Activated naive CD4-positive, alpha-beta T cell treated with anti-CD3 and anti-CD28 coated beads, Interleukin-2, amount 10 ng/mL, durations not matched to agents 7 days and 5 days (primary cell): Measurements from ENCODE around the gene BRD9.

Experiments
- CTCF ChIA-PET: fragments of 350-600 bp; sonication (Branson Sonifier 250); formaldehyde crosslinking; loops from one replicate; lab custom pipeline; 2021; ENCODE audit warnings: antibody characterized with exemption; lab: Charles Lee
- DNase-seq: peaks from one replicate; pipeline ENCODE4 v3.0.0-alpha.2; 2020
- H3K27ac Mint-ChIP-seq: one replicate; pipeline ENCODE4 v1.8.0; 2021; ENCODE audit warnings: mild to moderate bottlenecking, moderate library complexity, mixed read lengths
- H3K27me3 Mint-ChIP-seq: one replicate; pipeline ENCODE4 v1.8.0; 2021; ENCODE audit warnings: mild to moderate bottlenecking, mixed read lengths
- H3K36me3 Mint-ChIP-seq: one replicate; pipeline ENCODE4 v1.8.0; 2021; ENCODE audit warnings: mixed read lengths
- H3K4me1 Mint-ChIP-seq: one replicate; pipeline ENCODE4 v1.8.0; 2021; ENCODE audit warnings: mixed read lengths
- H3K4me3 Mint-ChIP-seq: one replicate; pipeline ENCODE4 v1.8.0; 2021; ENCODE audit warnings: mild to moderate bottlenecking, moderate library complexity, mixed read lengths
- H3K9me3 Mint-ChIP-seq: one replicate; pipeline ENCODE4 v1.8.0; 2021; ENCODE audit warnings: mixed read lengths

The BRD9 gene

GRCh38 chr5:905139-905642, 12.6 kb upstream of the BRD9 start:
- no peaks in the 10 kb centered on the region for H3K27me3 Mint-ChIP-seq
- CTCF ChIA-PET = interaction anchor here (0.5 to 1.1 kb wide), 2 partner anchors 12 to 309 kb away, joined by 3 to 5 read pairs; partner anchors contain the start of genes BRD9 and TRIP13
- no peak overlapping the region for H3K4me3 Mint-ChIP-seq
- no peaks in the 10 kb centered on the region for H3K4me1 Mint-ChIP-seq
- no peaks in the 10 kb centered on the region for H3K9me3 Mint-ChIP-seq
- peaks cover 36% of the 10 kb centered on the region for H3K36me3 Mint-ChIP-seq
- H3K27ac Mint-ChIP-seq = no peak overlapping the region
- no peak for DNase-seq

GRCh38 chr5:903756-904096, 11.1 kb upstream of the BRD9 start:
- Mint-ChIP-seq H3K4me3 (no peak overlapping the region), H3K27ac (no peak overlapping the region), H3K9me3 (no peaks in the 10 kb centered on the region), H3K36me3 (peaks cover 33% of the 10 kb centered on the region), H3K27me3 (no peaks in the 10 kb centered on the region), H3K4me1 (no peaks in the 10 kb centered on the region)
- CTCF ChIA-PET = interaction anchor here (0.7 to 2.9 kb wide), 4 partner anchors 10 to 343 kb away, joined by 3 to 16 read pairs (median 6); partner anchors contain the start of genes BRD9 and TRIP13
- DNase-seq = no peak

- CTCF ChIA-PET = interaction anchor here (1.2 to 2.9 kb wide), 7 partner anchors 9 to 455 kb away, joined by 3 to 16 read pairs (median 4); partner anchors contain the start of genes BRD9 and TRIP13
- Mint-ChIP-seq H3K4me1 (no peaks in the 10 kb centered on the region), H3K27ac (no peak overlapping the region), H3K4me3 (no peak overlapping the region), H3K36me3 (peaks cover 27% of the 10 kb centered on the region), H3K9me3 (no peaks in the 10 kb centered on the region), H3K27me3 (no peaks in the 10 kb centered on the region)
- DNase-seq = no peak
Observed at GRCh38 chr5:902129-902916, 9.7 kb upstream of the BRD9 start.

- DNase-seq = no peak
- Mint-ChIP-seq H3K27ac (no peak overlapping the region), H3K27me3 (no peaks in the 10 kb centered on the region), H3K4me1 (peaks cover 4% of the 10 kb centered on the region), H3K4me3 (no peak overlapping the region), H3K9me3 (no peaks in the 10 kb centered on the region), H3K36me3 (peaks cover 27% of the 10 kb centered on the region)
- CTCF ChIA-PET = interaction anchor here (0.6 to 1.7 kb wide), 3 partner anchors 16 to 454 kb away, joined by 3 to 4 read pairs (median 4); no protein-coding TSS in a partner anchor
Observed at GRCh38 chr5:900781-901180, 8.2 kb upstream of the BRD9 start.

GRCh38 chr5:893711-894110, 1.1 kb upstream of the BRD9 start:
- no peaks in the 10 kb centered on the region for H3K27me3 Mint-ChIP-seq
- H3K4me1 Mint-ChIP-seq = peaks cover 40% of the 10 kb centered on the region
- peak overlapping the region; percentile 87 for H3K27ac Mint-ChIP-seq
- CTCF ChIA-PET = interaction anchor here (1.6 to 2.3 kb wide), 2 partner anchors 9 to 11 kb away, joined by 5 to 10 read pairs; no protein-coding TSS in a partner anchor
- peak overlapping the region; percentile 85 for H3K4me3 Mint-ChIP-seq
- DNase-seq = no peak
- H3K9me3 Mint-ChIP-seq = no peaks in the 10 kb centered on the region
- peaks cover 47% of the 10 kb centered on the region for H3K36me3 Mint-ChIP-seq

GRCh38 chr5:893137-893506, 521 bp upstream of the BRD9 start:
- Mint-ChIP-seq H3K27me3 (no peaks in the 10 kb centered on the region), H3K4me1 (peaks cover 43% of the 10 kb centered on the region), H3K27ac (peak overlapping the region; percentile 87), H3K9me3 (no peaks in the 10 kb centered on the region), H3K36me3 (peaks cover 52% of the 10 kb centered on the region), H3K4me3 (peak overlapping the region; percentile 85)
- no peak for DNase-seq
- CTCF ChIA-PET = interaction anchor here (1.6 to 2.3 kb wide), 2 partner anchors 9 to 12 kb away, joined by 5 to 10 read pairs; no protein-coding TSS in a partner anchor

- Mint-ChIP-seq H3K4me3 (peak overlapping the region; percentile 85), H3K27me3 (no peaks in the 10 kb centered on the region), H3K4me1 (peaks cover 43% of the 10 kb centered on the region), H3K27ac (peak overlapping the region; percentile 88), H3K36me3 (peaks cover 64% of the 10 kb centered on the region), H3K9me3 (no peaks in the 10 kb centered on the region)
- CTCF ChIA-PET = interaction anchor here (1.6 kb wide), 1 partner anchor 11 kb away, joined by 10 read pairs; no protein-coding TSS in a partner anchor
- DNase-seq = peak; percentile 29
Observed at GRCh38 chr5:891837-892393, 686 bp downstream of the BRD9 start.

GRCh38 chr5:891117-891836, 1.3 kb downstream of the BRD9 start:
- H3K4me3 Mint-ChIP-seq = peak overlapping the region; percentile 85
- no peaks in the 10 kb centered on the region for H3K27me3 Mint-ChIP-seq
- no peak for DNase-seq
- no peaks in the 10 kb centered on the region for H3K9me3 Mint-ChIP-seq
- peak overlapping the region; percentile 88 for H3K27ac Mint-ChIP-seq
- CTCF ChIA-PET = no interaction called here
- H3K36me3 Mint-ChIP-seq = peaks cover 65% of the 10 kb centered on the region
- H3K4me1 Mint-ChIP-seq = peaks cover 39% of the 10 kb centered on the region

GRCh38 chr5:889075-889710, 3.4 kb downstream of the BRD9 start:
- peaks cover 32% of the 10 kb centered on the region for H3K4me1 Mint-ChIP-seq
- no peaks in the 10 kb centered on the region for H3K9me3 Mint-ChIP-seq
- H3K27ac Mint-ChIP-seq = no peak overlapping the region
- no peaks in the 10 kb centered on the region for H3K27me3 Mint-ChIP-seq
- H3K4me3 Mint-ChIP-seq = no peak overlapping the region
- H3K36me3 Mint-ChIP-seq = peaks cover 68% of the 10 kb centered on the region
- DNase-seq = no peak
- CTCF ChIA-PET = interaction anchor here (0.6 kb wide), 1 partner anchor 718 kb away, joined by 3 read pairs; no protein-coding TSS in a partner anchor

GRCh38 chr5:888638-889035, 4.0 kb downstream of the BRD9 start:
- DNase-seq = no peak
- H3K4me3 Mint-ChIP-seq = no peak overlapping the region
- no peaks in the 10 kb centered on the region for H3K9me3 Mint-ChIP-seq
- H3K36me3 Mint-ChIP-seq = peaks cover 70% of the 10 kb centered on the region
- H3K27ac Mint-ChIP-seq = no peak overlapping the region
- CTCF ChIA-PET = no interaction called here
- H3K4me1 Mint-ChIP-seq = peaks cover 26% of the 10 kb centered on the region
- H3K27me3 Mint-ChIP-seq = no peaks in the 10 kb centered on the region

GRCh38 chr5:887947-888637, 4.5 kb downstream of the BRD9 start:
- H3K4me1 Mint-ChIP-seq = peaks cover 24% of the 10 kb centered on the region

GRCh38 chr5:886716-887325, 5.8 kb downstream of the BRD9 start:
- Mint-ChIP-seq H3K9me3 (peaks cover 13% of the 10 kb centered on the region), H3K27me3 (peaks cover 6% of the 10 kb centered on the region), H3K27ac (no peak overlapping the region), H3K4me3 (no peak overlapping the region), H3K4me1 (peaks cover 35% of the 10 kb centered on the region), H3K36me3 (peaks cover 86% of the 10 kb centered on the region)
- CTCF ChIA-PET = interaction anchor here (1.2 to 1.6 kb wide), 2 partner anchors 16 to 288 kb away, joined by 3 to 4 read pairs; no protein-coding TSS in a partner anchor
- no peak for DNase-seq

More at GRCh38 chr5:887947-888637, 4.5 kb downstream of the BRD9 start:
- no peak for DNase-seq
- peaks cover 75% of the 10 kb centered on the region for H3K36me3 Mint-ChIP-seq
- no peaks in the 10 kb centered on the region for H3K27me3 Mint-ChIP-seq
- H3K27ac Mint-ChIP-seq = no peak overlapping the region
- peaks cover 2% of the 10 kb centered on the region for H3K9me3 Mint-ChIP-seq
- no peak overlapping the region for H3K4me3 Mint-ChIP-seq
- CTCF ChIA-PET = interaction anchor here (1.2 to 1.6 kb wide), 2 partner anchors 15 to 286 kb away, joined by 3 to 4 read pairs; no protein-coding TSS in a partner anchor
